Effector memory CD4-positive, alpha-beta T cell (primary cell): ENCODE data around the gene FNDC3B.

Experiments used
- DNase-seq, 3 donors: peaks; one replicate each; pipeline ENCODE4 v3.0.0-alpha.2; 2020
- H3K27ac ChIP-seq: 2 replicates; pipeline ENCODE4 v1.7.0; 2013; ENCODE audit warnings: mild to moderate bottlenecking, low read length, moderate library complexity; ENCODE audit not compliant: insufficient read depth, poor library complexity, severe bottlenecking
- H3K27me3 ChIP-seq: replicated peaks from 2 replicates; pipeline ENCODE4 v1.7.0; 2013; ENCODE audit warnings: mild to moderate bottlenecking, low read length; ENCODE audit not compliant: insufficient read depth, control insufficient read depth, poor library complexity, severe bottlenecking
- H3K36me3 ChIP-seq: 2 replicates; pipeline ENCODE4 v1.7.0; 2013; ENCODE audit warnings: mild to moderate bottlenecking, low read length, moderate library complexity; ENCODE audit not compliant: control insufficient read depth, insufficient read depth
- H3K4me1 ChIP-seq: 2 replicates; pipeline ENCODE4 v1.7.0; 2013; ENCODE audit warnings: low read length, mild to moderate bottlenecking; ENCODE audit not compliant: control insufficient read depth, insufficient read depth, poor library complexity, severe bottlenecking
- H3K4me3 ChIP-seq: 2 replicates; pipeline ENCODE4 v1.7.0; 2013; ENCODE audit warnings: low read length, low read depth, mild to moderate bottlenecking; ENCODE audit not compliant: insufficient read depth, poor library complexity, severe bottlenecking
- H3K9me3 ChIP-seq: 2 replicates; pipeline ENCODE4 v1.7.0; 2013; ENCODE audit warnings: mild to moderate bottlenecking, low read length, moderate library complexity; ENCODE audit not compliant: control insufficient read depth

FNDC3B gene

DNA sequence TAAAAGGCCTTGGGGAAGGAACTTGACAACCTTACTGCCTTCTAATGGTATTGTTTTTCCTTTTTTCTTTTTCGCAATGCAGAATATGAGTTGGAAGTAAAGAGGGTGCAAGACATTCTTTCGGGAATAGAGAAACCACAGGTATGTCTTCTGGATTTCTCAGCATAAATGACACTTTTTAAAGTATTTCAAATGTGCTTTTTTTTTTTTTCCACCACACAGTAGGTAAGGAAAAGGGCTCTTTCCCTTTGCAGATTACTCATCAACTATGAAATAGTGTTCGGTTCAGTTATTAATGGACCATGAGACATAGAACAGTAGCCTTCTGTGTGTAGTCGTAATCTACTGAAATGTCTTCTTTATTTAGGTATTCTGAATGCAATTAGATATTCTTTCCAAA is 246.5 kb downstream of the FNDC3B start:
- Histone ChIP-seq H3K27me3 (no peaks in the 10 kb centered on the region), H3K36me3 (no peaks in the 10 kb centered on the region), H3K4me1 (no peaks in the 10 kb centered on the region), H3K9me3 (no peaks in the 10 kb centered on the region), H3K4me3 (no peak overlapping the region), H3K27ac (no peak overlapping the region)
- DNase-seq, result no peak

DNA sequence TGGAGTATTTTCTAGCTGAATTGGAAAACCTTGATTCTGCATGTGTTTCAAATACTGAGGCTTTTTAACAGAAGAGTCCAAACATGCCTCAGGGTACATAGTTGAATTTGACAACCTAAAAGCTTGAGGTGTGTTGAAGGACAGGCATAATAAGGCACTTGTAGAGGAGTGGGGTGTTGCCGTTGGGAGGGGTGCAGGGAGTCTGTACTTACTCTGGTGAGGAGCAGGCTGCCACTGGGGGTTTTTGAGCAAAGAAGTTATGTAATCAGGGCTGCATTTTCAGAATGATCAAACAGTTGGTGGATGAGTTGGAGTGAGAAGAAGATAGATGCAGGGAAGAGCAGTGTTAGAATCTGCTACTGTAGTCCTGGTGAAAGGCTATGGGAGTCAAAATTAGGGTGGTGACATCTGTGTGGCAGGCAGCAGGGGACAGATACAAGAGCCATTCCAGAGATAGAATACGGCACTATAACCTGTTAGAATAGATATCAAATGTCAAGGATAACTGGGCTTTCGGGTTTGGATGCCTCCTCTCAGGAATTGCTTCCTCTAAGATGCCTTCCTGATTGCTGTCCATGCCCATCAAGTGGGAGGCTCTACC is 247.3 kb downstream of the FNDC3B start:
- no peak overlapping the region for H3K27ac ChIP-seq
- no peaks in the 10 kb centered on the region for H3K27me3 ChIP-seq
- H3K9me3 ChIP-seq, result no peaks in the 10 kb centered on the region
- no peak overlapping the region for H3K4me3 ChIP-seq
- no peaks in the 10 kb centered on the region for H3K4me1 ChIP-seq
- no peaks in the 10 kb centered on the region for H3K36me3 ChIP-seq
- no peak for DNase-seq

DNA sequence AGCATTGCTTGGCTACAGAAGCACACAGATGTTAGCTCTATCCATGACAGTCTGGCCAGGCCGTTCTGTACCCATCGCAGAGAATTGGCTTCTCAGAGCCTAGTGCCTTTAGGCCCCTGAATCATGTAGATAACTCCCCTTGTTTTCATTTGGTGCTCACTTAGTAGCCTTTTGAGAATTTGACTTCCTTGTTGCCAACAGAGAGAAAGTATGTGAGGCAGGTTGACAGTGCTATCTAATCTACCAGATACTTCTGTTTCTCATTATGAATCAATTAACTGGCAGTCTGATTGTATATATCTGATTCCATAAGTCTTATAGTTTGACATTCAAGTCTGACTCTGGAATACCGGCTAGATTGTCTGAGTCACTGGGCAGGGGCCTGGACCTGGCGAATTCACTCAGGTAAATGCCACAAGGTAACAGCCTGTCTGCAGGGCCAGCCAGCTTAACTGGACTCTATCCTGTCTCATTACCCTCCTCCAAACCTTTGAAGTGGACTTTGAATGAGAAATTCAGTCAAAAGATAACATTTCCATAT is 248.6 kb downstream of the FNDC3B start:
- Histone ChIP-seq H3K27ac (no peak overlapping the region), H3K9me3 (no peaks in the 10 kb centered on the region), H3K27me3 (no peaks in the 10 kb centered on the region), H3K36me3 (no peaks in the 10 kb centered on the region), H3K4me1 (no peaks in the 10 kb centered on the region), H3K4me3 (no peak overlapping the region)
- DNase-seq, result no peak

DNA sequence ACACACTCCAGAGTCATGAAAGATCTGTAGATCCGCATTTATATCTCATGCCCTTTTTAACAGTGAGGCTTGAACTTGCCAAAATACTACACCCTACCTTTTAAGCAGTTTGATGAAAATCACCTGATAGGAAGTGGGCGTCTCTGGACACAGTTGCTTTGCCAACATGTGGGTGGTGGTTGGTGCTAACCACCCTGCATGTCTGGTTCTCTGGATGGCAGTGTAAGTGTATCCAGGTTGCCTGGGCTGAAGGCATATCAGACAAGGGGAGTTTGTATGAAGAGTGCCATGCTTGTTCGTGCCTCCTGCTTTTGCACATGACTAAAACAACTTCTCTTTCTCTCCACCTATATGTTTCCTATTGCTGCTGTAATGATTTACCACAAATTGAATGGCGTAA is 249.3 kb downstream of the FNDC3B start:
- no peak overlapping the region for H3K27ac ChIP-seq
- DNase-seq, result no peak

DNA sequence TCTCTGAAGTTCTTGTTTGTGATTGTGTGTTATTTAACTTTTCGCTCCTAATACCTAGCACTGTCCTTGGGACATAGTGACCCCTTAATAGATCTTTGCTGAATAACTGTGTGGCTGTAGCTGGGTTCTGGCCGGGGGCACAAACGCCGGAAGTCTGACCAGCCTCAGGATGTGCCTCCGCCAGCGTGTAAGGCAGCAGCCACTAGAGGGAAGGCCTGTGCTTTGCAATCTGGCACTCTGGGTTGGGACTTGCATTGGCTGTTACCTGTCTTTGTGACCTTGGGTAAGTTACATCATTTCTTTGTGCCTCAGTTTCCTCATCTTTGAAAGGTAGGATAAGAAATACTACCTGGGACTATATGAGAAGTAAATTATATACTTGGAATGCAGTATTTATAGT is 250.2 kb downstream of the FNDC3B start:
- Histone ChIP-seq H3K4me1 (no peaks in the 10 kb centered on the region), H3K36me3 (no peaks in the 10 kb centered on the region), H3K4me3 (no peak overlapping the region), H3K27ac (no peak overlapping the region), H3K9me3 (no peaks in the 10 kb centered on the region), H3K27me3 (no peaks in the 10 kb centered on the region)
- no peak for DNase-seq

More for the DNA sequence above, 249.3 kb downstream of the FNDC3B start:
- no peaks in the 10 kb centered on the region for H3K27me3 ChIP-seq
- no peaks in the 10 kb centered on the region for H3K36me3 ChIP-seq
- H3K9me3 ChIP-seq, result no peaks in the 10 kb centered on the region
- no peak overlapping the region for H3K4me3 ChIP-seq
- H3K4me1 ChIP-seq, result no peaks in the 10 kb centered on the region

DNA sequence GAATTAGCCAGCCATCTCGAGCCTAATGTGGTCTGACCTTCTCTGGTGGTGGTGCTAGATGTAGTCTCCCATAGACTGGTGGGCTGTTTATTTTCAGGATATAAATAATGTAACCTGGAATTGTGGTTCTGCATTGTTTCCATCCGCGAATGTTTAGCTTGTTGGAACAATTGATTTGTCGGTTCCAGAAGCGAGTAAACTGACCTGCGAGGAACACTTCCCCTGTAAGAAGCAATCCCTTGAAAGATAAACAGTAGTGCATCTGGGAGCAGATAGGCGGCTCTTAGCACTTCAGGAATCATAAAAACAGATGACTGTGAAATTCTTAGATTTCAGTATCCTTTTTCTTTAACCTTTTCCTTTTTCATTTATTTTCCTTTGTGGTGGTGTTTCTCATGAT is 251.1 kb downstream of the FNDC3B start:
- H3K27ac ChIP-seq, result no peak overlapping the region
- H3K4me3 ChIP-seq, result no peak overlapping the region
- no peaks in the 10 kb centered on the region for H3K27me3 ChIP-seq
- DNase-seq, result no peak
- H3K4me1 ChIP-seq, result no peaks in the 10 kb centered on the region
- no peaks in the 10 kb centered on the region for H3K36me3 ChIP-seq
- no peaks in the 10 kb centered on the region for H3K9me3 ChIP-seq

DNA sequence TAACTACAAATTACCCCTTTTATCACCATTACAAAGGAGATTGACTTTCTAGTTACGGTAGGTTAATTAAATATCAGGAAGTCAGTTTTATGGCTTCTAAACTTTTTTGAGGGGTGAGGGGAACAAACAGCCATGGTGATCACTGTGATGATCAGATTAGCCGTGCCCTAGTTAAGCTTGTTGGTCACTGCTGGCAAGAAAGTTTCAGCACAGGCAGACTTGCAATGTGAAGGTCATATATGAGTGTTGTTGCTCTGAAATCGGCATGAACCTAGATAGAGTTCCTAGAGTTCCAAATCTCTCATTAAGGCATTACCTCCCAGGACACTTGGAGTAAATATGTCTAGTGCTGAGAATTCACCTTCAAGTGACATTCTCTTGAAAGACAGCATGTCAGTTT is 252.3 kb downstream of the FNDC3B start:
- Histone ChIP-seq H3K4me3 (no peak overlapping the region), H3K36me3 (no peaks in the 10 kb centered on the region), H3K4me1 (no peaks in the 10 kb centered on the region), H3K27me3 (no peaks in the 10 kb centered on the region), H3K27ac (no peak overlapping the region), H3K9me3 (no peaks in the 10 kb centered on the region)
- DNase-seq, result no peak

DNA sequence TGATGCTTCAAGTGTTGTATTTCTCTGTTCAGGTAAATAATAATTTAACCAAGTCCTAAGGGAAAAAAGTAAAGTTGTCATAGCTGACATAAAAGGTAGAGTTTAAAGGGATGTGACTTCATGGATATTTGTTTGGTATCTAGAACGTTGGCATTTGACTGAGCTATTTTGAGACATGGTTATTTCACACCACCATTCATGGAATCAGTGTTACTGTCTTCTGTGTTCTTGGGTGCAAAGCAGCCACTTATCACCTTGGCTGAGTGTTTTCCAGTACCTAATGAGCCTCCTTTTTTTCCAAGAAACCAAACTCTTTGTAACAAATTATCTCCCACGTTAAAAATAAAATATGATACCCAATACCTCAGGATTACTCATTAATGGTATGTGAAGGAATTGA is 253.0 kb downstream of the FNDC3B start:
- H3K27ac ChIP-seq, result no peak overlapping the region
- H3K36me3 ChIP-seq, result no peaks in the 10 kb centered on the region
- no peak overlapping the region for H3K4me3 ChIP-seq
- H3K4me1 ChIP-seq, result no peaks in the 10 kb centered on the region
- H3K27me3 ChIP-seq, result no peaks in the 10 kb centered on the region
- no peaks in the 10 kb centered on the region for H3K9me3 ChIP-seq
- no peak for DNase-seq

DNA sequence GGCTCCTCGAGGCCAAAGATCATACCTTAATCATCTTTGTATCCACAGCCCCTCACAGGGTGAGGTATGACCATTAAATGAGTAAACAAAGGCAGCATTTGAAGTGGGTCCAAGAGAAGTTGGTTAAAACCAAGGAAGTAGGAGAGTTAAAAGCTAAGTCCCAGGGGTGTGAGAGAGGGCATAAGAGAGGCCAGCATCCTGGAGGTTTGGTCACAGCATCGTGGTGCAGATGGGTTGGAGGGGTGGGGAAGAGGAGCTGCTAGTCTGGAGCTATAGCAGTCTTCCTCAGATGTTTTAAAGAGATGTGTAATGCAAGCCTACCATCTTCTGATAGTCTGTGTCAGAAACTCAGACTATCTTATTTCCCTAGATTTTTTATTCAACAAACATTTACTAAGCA is 253.7 kb downstream of the FNDC3B start:
- H3K4me1 ChIP-seq, result no peaks in the 10 kb centered on the region
- DNase-seq, result no peak
- no peaks in the 10 kb centered on the region for H3K9me3 ChIP-seq
- no peaks in the 10 kb centered on the region for H3K27me3 ChIP-seq
- H3K36me3 ChIP-seq, result no peaks in the 10 kb centered on the region
- H3K4me3 ChIP-seq, result no peak overlapping the region
- no peak overlapping the region for H3K27ac ChIP-seq

DNA sequence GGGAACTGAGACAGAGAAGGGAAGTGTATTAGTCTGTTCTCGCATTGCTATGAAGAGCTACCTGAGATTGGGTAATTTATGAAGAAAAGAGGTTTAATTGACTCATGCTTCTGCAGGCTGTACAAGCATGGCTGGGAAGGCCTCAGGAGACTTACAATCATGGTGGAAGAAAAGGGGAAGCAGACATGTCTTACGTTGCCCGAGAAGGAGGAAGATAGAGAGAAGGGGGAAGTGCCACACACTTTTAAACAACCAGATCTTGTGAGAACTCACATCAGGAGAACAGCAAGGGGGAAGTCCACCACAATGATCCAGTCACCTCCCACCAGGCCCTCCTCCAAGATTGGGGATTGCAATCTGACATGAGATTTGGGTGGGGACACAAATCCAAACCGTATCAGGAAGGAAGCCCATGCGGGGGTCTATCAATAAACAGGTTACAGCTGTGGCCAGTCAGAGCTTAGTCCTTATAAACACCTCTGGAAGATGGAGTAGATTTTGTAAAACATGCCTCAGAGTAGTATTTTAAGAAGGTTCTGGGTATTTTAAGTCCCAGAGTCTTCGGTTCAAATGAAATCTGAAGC is 254.9 kb downstream of the FNDC3B start:
- Histone ChIP-seq H3K36me3 (no peaks in the 10 kb centered on the region), H3K27me3 (no peaks in the 10 kb centered on the region)
- DNase-seq, result no peak

More for the DNA sequence above, 254.9 kb downstream of the FNDC3B start:
- no peak overlapping the region for H3K27ac ChIP-seq
- H3K4me1 ChIP-seq, result no peaks in the 10 kb centered on the region
- no peak overlapping the region for H3K4me3 ChIP-seq
- H3K9me3 ChIP-seq, result no peaks in the 10 kb centered on the region
